Mucosa of gallbladder (tissue), 1 donor: ENCODE measurements around the gene MRPL47. TPM values are rescaled to one million over a fixed set of nuclear protein-coding genes. Genes with fewer than 3 reads are reported as not detected.
A peak's percentile ranks its signal among the peaks of the same experiment; 100 is the strongest.
"Not testable (repeated sequence)": the region's sequence is repeated elsewhere in the genome, so short reads cannot be mapped to it uniquely, and the experiment has no call there.

Experiments used
- DNase-seq: peaks from one replicate; pipeline ENCODE4 v3.0.0-alpha.2; 2020; ENCODE audit warnings: low spot score
- total RNA-seq: library from RNA; stranded (reverse); gene quantifications from one replicate; pipeline ENCODE4 v1.2.1, GENCODE V29; 2021
- donor health status: DM: no; HTN: no; CAD: no.

The MRPL47 gene
- 22.4 TPM for total RNA-seq

DNA sequence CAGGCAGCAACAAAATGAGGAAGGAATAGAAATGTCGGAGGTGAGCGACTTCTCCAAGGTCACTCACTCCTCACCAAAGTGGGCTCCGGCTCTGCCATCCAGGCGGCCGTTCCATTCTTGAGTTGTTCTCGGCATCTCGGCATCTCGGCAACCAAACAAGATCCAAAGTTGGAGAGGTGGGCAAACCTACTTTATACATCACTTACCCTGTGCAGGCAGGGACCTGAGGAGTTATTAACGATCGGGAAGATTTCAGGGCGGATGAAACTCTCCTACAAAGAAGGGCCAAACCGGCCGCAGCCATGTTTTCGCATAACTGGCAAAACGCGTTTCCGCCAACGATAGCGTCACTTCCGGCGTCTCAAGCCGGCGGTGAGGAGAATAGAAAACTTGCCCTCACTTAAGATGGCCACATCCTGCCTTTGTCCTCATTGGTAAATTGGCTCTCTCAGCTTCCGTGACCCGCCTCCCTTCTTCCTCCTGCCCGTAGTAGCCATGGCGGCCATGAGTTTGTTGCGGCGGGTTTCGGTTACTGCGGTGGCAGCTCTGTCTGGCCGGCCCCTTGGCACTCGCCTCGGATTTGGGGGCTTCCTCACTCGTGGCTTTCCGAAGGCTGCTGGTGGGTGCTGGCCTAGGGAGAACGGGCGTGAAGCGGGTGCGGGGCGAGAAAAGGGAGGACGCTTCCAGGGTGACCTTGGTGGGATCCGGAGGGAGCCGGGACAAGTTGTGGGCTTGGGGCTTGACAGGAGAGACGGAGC, at the start of gene MRPL47, which contains the start of gene NDUFB5:
MRPL47 (minus strand) TSS at position 318 of the 758 bp plus-strand sequence; CDS start at position 304, 14 bp downstream.
NDUFB5 (plus strand) TSS at position 474 of the 758 bp plus-strand sequence; CDS start at position 496, 22 bp downstream.
- DNase-seq = peak; percentile 96

DNA sequence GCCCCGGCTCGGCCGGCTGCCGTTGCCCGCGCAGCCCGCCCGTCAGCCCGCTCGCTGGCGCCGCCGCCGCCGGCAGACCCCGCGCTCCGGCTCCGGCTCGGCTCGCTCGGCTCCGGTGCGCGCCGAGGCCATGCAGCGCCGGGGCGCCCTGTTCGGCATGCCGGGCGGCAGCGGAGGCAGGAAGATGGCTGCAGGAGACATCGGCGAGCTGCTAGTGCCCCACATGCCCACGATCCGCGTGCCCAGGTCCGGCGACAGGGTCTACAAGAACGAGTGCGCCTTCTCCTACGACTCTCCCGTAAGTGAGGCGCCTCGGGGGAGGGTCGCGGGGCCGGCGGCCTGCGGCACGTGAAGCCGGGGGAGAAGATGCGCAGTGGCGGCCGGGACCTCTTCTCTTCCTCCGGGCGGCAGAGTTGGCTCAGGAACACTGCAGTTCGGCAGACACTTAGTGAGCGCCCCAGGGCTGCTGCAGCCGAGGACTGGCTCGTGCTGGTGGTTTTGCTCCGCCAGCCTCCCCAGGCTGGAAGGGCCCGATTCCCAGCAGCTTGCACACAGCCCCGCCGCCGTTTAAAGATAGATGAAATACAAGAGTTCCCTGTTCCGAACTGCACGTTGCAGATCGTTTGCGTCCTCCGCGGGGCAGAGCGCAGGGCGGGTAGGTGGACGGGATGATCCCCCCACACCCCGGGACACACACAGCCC, 48.8 kb upstream of the MRPL47 start:
- DNase-seq = peak; percentile 69

DNA sequence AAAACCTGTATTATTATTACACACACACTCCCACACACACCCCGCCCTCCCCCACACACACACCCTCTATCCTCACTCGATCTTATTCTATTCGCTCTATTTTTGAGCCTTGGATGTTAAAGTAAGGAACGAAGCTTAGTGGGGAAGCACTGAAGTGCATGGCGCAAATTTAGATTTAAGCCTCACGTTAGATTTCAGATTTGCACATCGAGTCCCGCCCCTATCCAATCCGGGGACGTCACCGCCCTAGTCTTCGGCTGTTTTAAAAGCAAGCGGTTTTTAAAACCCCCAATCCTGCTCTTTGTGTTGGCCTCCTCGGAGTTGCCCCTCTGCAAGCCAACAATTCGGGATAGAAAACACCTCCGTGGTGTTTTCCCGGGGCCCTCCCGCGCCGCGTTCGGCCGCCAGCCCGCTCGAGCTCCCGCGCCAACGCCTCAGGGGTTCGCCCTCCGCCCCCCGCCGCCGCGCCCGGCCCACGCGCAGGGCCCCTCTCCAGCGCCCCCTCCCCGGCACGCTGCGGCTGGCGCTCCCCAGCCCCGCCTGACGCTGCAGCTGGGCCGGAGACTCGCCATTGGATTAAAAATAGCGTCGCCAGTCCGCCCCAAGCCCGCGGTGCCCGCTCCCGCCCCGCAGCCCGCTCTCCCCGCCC, 48.1 kb upstream of the MRPL47 start, which contains the start of gene USP13:
USP13 (plus strand) TSS at position 594 of the 649 bp plus-strand sequence. CDS start 186 bp downstream, outside the sequence.
- DNase-seq = peak; percentile 49

DNA sequence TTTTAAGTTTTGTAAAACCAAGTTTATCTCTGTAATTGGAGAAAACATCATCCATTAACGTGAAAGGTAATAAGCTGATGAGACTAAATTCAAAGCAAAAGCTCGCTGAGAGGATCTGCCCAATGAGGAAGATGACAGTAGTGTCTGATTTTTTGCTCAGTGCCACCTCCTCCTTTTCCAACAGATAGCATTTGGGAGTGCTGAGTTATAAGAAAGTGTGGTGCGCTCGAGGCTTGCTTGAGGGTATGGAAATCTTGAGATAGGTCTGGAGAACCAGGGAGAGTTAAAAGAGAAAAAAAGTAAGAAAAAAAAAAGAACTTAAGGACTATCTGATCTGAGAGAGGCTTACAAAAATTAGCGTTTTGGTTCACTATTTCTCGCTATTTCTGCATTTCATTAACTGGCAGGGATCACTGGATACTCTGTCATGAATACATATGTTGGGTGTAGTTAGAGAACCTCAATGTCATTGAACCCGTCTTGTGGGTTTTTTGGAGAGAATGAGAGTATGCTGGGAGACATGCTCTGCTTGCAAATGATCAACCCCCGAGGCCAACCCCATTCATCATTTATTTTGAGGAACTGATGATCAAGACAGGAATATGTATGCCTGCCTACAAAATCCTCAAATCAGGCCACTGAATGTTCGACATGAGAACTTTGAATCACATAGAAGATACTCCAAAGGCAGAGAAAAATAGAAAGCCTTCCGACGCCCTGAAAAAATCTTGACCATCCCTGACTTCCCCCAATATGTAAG, 47.4 kb upstream of the MRPL47 start:
- DNase-seq = no peak

DNA sequence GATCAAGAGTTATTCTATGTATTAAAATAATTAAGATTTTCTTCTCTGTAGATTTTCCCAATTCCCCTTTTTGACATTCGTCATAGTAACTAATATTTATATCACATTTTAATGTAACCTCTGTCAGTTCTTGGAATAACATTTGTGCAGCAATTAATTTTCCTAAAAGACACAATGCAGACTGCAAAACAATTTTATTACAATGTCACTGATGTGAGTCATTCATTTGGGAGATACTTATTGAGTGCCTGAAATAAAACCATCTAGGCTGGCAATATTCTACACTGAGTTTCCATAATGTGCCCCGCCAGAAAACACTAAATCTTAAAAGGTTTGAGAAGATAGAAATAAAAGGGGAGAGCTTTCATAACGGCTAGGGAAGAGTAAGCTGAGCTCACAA, 41.7 kb upstream of the MRPL47 start:
- no peak for DNase-seq

DNA sequence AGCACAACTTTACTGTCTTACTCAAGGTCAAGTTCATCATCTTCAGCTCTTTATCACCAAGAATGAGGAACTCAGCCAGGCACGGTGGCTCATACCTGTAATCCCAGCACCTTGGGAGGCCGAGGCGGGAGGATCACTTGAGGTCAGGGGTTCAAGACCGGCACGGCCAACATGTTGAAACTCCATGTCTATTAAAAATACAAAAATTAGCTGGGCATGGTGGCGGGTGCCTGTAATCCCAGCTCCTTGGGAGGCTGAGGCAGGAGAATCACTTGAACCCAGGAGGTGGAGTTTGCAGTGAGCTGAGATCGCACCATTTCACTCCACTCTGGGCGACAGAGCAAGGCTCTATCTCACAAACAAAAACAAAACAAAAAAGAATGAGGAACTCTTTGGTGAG, 39.4 kb upstream of the MRPL47 start:
- DNase-seq = not testable (repeated sequence)

DNA sequence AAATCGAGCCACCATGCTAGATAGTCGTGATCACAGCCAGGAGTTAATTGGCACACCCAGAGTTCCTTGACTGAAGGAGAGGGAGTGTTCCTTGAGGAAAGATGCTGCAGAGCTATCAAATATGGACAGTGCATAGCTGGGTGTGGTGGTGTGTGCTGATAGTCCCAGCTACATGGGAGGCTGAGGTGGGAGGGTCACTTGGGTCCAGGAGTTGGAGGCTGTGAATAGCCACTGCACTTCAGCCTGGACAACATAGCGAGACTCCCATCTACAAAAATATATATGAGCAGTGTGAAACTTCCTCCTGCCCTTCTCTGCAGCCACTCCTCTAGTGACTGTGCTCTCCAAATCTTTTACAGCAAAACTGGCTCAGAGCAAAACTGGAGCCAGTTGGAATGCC, 38.4 kb upstream of the MRPL47 start:
- no peak for DNase-seq

DNA sequence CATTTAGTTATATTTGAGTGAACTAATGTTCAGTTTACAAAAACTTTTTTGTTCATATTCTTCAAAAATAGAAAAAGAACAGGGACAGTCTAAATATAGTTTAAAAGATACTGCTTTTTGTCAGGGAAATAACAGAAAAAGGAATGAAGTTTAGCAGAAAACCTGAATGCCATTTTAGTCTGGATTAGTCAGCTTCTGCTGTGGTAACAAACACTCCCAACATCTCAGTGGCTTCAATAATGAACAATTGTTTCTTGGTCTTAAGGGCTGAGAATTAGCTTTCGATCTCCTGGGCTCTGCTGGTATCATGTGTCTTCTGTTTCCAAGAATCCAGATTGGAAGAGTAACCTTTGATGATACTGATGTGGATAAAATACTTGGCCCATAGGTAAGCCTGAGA, 36.0 kb upstream of the MRPL47 start:
- no peak for DNase-seq

DNA sequence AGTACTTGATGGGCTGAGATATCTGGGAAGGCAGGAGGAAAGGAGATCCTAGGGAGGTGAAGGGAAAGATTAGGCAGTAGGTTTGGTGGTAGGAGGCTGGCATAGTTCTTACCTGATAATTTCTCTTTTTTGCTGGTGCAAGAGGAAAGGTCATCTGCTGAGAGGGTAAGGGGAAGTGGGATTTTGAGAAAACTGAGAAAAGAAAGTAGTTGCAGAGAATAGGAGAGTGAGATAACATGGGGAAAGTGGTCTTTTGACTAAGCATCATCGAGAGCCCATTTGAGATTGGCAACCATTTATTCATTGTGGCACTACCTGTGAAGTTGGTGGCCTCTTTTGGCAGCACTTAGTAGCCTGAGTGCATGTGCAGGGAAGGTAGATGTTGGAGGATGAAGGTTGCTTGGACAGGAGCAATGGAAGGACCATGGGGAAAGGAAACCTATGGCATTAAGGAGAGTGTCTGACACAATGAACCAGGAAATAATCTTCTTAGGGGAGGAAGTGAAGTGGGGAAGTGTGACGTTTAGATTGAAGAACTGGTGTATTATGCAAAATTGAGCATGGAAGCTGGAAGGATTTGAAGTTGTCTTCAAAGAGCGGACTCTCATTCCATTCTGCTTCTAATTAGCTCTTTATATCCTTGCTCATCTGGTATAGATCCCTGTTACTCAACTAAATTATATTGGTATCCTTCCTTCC, 26.5 kb upstream of the MRPL47 start:
- no peak for DNase-seq

DNA sequence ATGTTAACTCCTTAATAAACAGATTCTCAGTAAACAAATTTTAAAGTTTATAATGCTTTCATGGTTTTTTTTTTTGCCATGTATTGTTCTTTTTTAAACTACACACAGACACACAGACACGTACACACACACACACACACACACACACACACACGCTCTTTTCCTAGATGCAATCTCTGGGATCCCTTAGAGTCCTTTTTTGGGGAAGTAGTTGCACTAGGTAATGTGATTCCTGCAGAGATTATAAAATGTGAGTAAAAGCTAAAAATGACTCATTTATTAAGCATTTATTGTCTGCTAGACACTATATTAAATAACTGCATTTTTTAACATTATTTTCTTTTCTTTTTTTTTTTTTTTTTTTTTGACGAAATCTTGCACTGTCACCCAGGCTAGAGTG, 20.0 kb upstream of the MRPL47 start:
- DNase-seq = no peak

DNA sequence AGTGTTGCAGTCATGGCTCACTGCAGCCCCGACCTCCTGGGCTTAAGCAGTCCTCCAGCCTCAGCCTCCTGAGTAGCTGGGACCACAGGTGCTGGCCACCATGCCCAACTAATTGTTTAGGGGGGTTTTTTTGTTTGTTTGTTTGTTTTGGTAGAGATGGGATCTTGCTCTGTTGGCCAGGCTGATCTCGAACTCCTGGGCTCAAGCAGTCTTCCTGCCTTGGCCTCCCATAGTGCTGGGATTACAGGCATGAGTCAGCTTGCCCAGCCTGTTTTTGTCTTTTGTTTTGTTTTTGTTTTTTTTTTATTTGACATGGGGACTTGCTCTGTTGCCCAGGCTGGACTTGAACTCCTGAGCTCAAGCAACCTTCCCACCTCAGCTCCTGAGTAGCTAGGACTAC, 17.6 kb upstream of the MRPL47 start:
- DNase-seq = no peak

DNA sequence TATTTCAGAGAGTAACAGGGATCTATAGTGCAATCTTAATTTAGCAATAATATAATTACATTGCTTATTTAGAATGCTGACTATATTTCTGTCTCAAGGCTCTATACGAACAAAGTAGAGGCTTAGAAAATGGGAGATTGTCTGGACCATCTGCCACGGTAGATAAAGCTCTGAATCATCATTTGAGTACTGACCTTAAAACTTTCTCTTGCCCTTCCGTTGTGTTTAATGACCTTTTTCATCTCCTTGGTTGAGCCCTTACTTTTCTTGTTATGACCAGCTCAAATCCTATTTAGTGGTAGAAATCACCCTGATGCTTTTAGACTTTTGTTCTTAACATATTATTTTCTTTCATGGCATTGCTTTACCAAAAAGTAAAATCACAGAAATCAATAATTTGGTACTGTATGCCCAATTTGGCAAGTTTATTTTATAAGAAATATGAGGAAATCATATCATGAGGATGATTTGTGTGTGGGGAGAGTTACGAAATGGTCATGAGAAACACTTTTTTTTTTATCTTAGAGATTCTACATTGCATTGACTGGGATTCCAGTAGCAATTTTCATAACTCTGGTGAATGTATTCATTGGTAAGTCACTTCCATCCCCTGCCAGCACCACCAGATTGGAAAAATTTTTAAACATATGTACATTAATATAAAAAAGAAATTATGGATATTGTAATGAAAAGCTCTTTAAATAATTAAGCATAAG, 11.2 kb upstream of the MRPL47 start:
- DNase-seq = no peak

DNA sequence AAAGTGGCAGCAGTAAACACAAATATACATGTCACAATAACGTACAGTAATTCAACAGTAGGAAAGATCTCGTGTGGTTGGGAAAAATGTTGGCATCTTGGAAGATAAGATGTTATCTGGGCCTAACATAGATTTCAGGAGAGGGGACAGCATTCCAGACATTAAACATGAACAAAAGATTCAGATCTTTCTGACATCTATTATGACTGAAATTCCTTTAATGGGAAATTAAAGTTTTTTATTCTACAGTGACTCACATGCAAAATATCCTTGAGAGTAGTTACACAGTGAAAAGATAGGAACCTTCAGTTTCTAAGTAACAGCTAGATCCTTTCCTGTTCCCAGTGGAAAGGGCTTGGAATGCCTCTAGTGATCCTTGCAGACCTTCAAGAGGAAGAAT, 9.4 kb upstream of the MRPL47 start:
- DNase-seq = no peak

DNA sequence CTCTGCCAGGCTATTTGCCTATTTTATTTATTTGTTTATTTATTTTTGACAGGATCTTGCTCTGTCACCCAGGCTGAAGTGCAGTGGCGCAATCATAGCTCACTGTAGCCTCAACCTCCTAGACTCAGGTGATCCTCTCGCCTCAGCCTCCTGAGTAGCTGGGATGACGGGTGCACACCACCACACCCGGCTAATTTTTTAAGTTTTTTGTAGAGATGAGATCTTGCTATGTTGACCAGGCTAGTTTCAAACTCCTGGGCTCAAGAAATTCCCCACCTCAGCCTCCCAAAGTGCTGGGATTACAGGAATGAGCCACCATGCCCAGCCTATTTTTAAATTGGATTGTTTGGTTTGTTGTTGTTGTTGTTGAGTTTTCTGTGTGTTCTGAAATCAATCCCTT, 5.6 kb upstream of the MRPL47 start:
- no peak for DNase-seq

DNA sequence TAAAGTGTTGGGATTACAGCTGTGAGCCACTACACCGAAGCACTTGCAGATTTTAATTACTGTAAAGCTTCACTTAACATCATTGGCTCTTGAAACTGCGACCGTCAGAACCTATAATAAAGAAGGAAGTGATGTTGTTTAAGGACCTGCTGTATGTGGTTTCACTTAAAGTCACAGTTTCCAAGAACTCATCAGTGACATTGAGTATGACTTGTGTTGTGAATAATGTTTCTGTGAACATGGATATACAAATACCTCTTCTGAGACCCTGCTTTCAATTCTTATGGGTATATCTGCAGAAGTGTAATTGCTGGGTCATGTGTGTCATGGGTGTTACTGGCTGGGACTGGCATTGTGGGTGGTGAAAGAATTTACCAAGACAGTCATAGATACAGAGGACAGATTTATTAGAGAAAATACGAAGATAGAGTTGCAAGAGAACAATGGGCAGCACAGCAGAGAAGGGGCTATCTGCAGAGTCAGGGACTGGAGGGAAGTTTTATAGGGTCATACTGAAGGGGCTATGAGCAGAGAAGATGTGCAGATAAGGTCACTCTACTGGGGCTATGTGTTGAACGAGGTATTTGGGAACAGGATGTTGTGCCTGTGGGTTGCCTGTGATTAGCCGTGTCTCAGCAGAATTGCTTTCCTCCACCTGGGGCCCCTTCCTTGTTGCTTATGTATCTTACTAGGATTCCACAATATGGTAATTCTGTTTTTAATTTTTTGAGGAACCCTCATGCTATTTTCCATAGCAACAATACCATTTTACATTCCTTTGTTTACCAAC, 4.7 kb upstream of the MRPL47 start:
- no peak for DNase-seq

DNA sequence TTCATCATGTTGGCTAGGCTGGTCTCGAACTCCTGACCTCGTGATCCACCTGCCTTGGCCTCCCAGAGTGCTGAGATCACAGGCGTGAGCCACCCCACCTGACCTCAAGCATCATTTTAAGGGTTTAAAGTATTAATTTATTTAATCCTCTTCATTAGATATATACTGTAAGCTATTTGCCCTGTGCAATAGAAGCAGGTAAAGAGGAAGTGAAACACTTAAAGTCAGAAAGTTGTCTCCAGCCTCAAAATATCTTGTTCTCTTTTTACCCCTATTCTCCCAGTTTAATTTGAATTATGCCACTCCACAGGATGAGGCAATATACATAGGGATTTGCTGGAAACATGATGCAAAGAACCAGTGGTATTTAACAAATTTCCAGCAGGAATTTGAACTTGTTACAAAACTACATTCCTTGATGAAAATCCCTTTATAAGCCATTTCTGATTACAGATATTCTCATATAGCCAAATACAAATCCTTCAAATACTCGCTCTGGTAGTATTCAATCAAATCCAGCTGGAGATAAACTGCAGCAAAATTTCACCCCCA, 2.2 kb upstream of the MRPL47 start:
- no peak for DNase-seq

DNA sequence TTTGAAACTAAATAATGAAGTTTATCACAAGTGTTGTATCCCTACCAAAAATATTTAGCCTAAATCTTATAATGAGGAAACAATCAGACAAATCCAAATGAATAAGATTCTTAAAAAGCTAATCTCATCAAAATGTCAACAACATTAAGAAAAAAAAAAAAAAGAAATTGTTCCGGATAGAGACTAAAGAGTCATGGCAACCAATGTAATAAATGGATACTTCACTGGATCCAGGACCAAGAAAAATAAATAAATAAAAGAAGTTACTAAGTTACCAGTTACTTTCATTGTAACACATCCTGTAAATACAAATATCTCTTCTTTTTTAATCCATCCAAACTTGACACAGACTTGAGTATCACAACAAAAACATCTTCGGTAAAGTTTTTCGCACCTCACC, 607 bp downstream of the MRPL47 start:
- DNase-seq = no peak

DNA sequence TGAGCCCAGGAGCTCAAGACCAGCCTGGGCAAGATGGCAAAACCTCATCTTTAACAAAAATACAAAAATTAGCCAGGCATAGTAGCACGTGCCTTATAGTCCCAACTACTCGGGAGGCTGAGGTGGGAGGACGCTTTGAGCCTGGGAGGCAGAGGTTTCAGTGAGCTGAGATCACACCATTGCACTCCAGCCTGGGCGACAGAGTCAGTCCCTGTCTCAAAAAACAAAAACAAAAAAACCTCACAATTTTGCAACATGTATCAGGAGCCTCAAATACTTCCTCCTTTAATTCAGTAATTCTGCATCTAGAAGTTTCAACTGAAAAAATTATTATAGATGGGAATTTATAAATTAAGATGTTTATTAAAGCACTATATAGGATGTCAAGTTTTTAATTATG, 1.1 kb downstream of the MRPL47 start:
- no peak for DNase-seq

DNA sequence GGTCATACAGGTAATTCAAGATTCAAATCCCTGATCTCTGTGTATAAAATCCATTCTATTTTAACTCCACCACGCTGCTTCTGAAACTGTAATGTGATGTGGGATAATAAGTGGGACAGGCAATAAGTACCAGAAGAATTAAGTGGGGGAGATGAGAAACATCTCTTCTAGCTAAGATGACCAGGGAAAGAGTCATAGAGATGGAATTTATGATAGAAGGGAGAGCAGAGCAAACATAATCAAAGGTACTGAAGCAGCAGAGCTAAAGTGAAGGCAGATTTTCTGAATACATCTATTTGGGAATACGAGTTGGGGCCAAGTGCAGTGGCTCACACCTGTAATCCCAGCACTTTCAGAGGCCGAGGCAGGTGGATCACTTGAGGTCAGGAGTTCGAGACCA, 4.9 kb downstream of the MRPL47 start:
- DNase-seq = no peak
